Activated naive CD8-positive, alpha-beta T cell treated with anti-CD3 and anti-CD28 coated beads, Interleukin-2, amount 50 U/mL, for 16 hours (primary cell): Measurements from ENCODE around the gene GPR180.

ENCODE experiments used
- DNase-seq: peaks from one replicate; pipeline ENCODE4 v3.0.0-alpha.2; 2020; ENCODE audit warnings: low read depth, low spot score

GPR180 gene

GRCh38 chr13:94601446-94602431 is at the start of gene GPR180:
Gene GPR180 (plus strand): TSS chr13:94601857. CDS start chr13:94601928, 71 bp downstream.
- DNase-seq: peak; percentile 82

DNA sequence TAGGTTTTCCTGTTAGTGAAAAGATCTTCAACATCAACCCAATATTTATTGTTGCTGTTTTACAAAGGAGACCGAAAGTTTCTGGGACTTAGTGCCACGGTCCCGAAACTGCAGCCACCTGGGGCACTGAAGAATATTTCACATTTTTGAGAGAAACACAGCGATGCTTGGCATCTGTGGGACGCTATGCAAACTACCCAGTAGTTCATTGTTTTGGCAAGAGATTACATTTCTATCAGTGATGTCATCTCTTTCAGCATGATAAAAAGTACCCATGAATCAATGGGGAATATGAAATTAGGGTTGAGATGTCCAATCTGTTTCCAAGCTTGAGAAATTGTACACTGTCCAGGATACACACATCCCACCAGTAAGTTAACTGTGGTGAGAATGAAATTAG is 49.6 kb upstream of the GPR180 start:
- DNase-seq: no peak

GRCh38 chr13:94553766-94554165 is 47.9 kb upstream of the GPR180 start:
- DNase-seq: no peak

DNA sequence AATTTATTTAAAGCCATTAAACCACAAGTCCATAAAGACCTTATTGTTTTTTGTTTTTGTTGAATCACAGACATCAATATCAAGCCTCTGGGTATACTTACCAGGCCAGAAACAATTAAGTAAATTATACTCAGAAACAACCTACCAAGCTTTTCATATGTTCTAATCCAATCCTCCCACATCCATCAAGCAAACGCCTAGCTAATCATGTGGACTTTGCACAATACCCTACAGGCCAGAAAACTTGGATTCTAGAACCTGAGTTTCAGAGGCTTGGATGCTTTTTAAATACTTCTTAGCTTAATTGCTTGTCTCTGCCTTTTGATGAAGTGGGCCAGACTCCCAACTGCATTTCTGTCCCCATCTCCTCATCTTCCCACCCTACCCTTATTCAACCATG is 45.6 kb upstream of the GPR180 start:
- no peak for DNase-seq

GRCh38 chr13:94556621-94557020 is 45.0 kb upstream of the GPR180 start:
- DNase-seq: no peak

- DNase-seq: no peak
Measured at GRCh38 chr13:94557684-94558235, 43.9 kb upstream of the GPR180 start.

DNA sequence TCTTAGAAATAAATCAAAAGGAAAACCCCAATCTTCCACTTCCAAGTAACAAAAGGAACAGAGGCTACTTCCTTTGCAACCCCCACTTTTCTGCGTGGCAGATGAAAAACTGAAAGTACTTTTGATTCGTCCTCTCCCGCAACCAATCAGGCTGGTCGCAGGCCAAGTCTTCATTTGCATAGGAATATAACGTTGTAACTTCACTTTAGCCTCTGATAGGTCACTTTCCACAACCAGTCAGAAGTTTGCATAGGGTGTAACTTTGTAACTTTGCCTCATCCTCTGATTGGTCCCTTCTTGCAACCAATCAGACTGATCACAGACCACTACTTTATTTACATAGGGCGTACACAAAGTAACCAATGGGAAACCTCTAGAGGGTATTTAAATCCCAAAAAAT is 42.9 kb upstream of the GPR180 start:
- DNase-seq: no peak

GRCh38 chr13:94559222-94559795 is 42.3 kb upstream of the GPR180 start:
- DNase-seq: no peak

GRCh38 chr13:94560116-94560515 is 41.5 kb upstream of the GPR180 start:
- DNase-seq: no peak

- DNase-seq: no peak
Measured at GRCh38 chr13:94561126-94561525, 40.5 kb upstream of the GPR180 start.

DNA sequence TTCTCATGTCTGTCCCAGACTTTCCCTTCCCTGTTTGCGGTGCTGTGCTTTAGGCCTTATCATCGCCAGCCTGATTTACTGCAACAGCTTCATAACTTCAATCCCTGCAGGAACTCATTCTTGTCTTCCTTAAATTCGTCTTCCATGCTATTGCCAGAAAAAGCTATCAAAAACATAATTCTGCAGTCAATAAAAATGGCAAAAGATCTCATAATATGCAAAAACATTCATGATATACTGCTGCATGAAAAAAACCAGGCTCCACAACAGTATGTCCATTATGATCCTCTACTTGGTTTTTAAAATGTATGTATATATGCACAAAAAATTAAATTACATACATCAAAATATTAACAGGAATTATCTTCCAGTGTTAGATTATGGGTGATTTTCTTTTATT is 34.1 kb upstream of the GPR180 start:
- DNase-seq: no peak

DNA sequence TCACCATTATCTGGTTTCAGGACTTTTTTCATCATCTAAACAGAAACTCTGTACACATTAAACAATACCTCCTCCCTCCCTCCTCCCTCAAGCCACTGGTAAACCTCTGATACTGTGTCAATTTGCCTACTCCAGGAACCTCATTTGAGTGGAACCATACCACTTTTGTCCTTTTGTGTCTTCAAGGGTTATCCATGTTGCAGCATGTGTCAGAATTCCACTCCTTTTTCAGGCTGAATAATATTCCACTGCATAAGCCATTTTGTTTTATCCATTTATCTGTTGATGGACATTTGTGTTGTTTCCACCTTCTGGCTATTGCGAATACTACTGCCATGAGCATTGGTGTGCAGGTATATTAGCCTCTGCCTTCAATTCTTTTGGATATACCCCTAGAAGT is 33.2 kb upstream of the GPR180 start:
- DNase-seq: no peak

DNA sequence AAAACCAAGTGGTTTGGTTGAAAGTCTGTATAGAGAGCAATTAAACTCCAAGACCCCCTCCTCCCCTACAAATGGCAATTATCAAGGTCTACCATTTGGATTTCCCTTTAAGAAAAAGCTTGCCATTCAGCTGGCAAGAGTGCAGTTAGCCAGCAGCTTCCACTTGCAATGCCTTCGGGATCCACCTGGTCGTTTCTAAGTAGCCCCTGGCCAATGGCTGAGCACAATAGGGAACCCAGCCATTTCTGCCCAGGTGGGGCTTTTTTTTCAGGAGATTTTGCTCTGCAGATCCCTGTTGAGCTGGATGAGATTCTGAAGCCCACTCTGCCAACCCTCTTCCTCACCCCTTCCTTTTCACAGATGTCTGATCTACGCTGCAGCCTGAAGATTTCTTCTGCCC is 32.0 kb upstream of the GPR180 start:
- DNase-seq: no peak

DNA sequence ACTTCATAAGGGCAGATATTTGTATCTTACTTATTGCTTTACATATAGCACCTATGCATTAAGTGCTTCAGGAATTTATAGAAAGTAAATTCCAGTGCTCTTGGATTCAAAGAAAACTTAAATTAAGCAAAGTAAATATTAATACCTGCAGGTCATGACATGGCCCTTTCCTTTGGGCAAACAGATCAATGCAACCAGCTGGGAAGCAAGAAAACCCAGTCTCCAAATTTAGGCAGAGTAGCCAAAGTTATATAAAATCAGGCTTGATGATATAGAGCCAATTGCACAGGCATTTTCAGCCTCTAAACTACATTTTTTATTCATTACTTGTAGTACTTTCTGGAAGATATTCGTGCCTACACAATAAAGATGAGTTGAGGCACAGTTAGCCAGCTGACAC is 22.6 kb upstream of the GPR180 start:
- no peak for DNase-seq

- DNase-seq: no peak
Measured at GRCh38 chr13:94583926-94584325, 17.7 kb upstream of the GPR180 start.

DNA sequence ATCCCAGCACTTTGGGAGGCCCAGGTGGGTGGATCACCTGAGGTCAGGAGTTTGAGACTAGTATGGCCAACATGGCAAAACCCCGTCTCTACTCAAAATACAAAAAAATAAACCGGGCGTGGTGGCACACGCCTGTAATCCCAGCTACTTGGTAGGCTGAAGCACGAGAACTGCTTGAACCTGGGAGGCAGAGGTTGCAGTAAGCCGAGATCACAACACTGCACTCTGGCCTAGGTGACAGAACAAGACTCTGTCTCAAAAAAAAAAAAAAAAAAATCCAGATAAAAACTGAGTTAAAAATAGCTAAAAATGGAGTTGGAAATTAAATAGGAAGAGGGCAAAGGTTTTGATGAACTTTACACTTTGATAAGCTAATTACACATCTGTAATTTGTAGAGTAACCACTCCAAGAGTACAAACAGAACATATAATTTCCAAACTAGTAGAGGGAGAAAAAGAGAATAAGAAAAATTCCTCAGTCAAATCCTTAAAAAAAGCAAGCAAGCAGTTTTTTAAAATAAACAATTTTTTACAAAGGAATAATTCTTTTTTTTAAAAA is 16.0 kb upstream of the GPR180 start:
- DNase-seq: no peak

DNA sequence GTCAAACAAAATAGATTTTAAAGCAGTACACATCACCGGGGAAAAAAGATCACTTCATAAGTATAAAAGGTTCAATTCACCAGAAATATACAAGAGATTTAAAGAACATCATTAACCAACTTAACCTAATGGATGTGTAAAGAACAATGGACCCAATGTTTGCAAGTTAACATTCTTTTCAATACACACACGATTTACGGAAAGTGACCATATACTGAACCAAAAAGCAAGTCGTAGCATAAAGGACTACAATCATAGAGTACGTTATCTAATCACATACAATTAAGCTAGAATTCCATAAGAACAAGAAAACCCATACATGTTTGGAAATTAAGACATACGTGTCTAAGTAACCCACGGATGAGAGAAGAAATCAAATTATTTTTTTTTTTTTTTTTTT is 15.3 kb upstream of the GPR180 start:
- no peak for DNase-seq

DNA sequence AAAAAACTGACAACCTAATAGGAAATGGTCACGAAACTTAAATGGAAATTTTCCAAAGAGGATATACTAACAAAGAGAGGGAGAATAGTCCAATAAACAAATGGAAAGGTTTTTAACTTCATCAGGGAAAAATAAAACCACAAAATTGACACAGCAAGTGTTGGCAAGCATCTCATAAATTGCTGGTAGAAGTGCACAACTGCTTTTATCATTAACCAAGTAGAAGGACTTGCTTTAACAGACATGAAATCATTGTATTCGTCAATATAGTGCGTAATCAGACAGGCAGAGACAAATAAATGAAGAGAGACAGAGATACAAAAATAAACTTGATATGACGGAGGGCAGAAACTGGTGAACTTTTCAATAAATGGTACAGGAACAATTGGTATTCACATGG is 13.1 kb upstream of the GPR180 start:
- no peak for DNase-seq

DNA sequence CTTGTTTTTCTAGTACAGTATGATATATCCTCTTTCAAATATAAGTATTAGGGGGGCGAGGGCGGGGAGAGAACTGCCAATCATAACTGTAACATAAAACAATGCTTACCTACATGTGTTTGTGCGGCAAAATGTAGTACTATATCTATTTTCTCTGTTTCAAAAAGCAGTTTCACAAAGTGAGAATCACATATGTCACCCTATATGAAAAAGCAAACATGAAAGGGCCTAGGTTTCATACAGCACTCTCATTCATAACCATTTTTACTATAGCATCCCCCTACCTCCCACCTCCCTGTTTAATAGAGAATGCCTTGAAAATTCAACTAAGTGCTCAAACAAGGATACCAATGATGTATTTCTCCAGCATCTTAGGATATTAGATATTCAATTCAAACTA is 10.9 kb upstream of the GPR180 start:
- no peak for DNase-seq

- DNase-seq: no peak
Measured at GRCh38 chr13:94595001-94595949, 6.4 kb upstream of the GPR180 start.

- peak; percentile 78 for DNase-seq
Measured at GRCh38 chr13:94595950-94596574, 5.6 kb upstream of the GPR180 start, which contains the start of gene TGDS. Gene TGDS (minus strand): TSS chr13:94596152. CDS start chr13:94596136, 16 bp downstream.
